ENCODE measurements around the gene HS6ST1.

- TF ChIP-seq CTCF (IDR thresholded peaks at IDR 0.05 in 4 of 5, conservative IDR thresholded peaks at IDR 0.05 in 1 of 5) (no peak), POLR2A (IDR thresholded peaks at IDR 0.05) (no peak)
These were observed 101.0 kb downstream of the HS6ST1 start for GRCh38 chr2:128217671-128218070.
